NCI-H82 treated with DMSO at 0.1 percent for 48 hours (cell line): ENCODE data around the gene RPL26.
"Not testable (repeated sequence)": the region's sequence is repeated elsewhere in the genome, so short reads cannot be mapped to it uniquely, and the experiment has no call there.

ENCODE experiments used
- DNase-seq: peaks from one replicate; lab custom pipeline; 2025; ENCODE audit not compliant: unreplicated experiment; lab: John Stamatoyannopoulos, UW

RPL26 gene

GRCh38 chr17:8368193-8368592 is 14.8 kb downstream of the RPL26 start:
- DNase-seq: no peak

DNA sequence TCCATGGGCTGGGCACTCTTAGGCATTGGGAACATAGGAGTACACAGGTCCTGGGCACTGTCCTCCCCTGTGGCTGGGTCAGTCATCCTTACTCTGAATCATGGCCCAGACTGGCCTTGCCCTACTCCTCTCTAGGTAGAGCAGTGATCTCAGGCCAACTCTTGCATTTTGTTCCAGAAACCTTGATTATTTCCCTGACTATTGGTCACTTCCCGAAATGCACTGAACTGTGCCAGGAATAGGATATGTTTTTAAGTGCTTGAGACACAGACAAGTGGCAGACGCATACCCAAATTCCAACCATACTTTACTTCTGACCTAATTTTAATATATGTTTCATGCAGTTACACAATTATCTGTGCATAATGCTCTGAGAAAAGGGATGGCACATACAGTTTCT is 16.8 kb downstream of the RPL26 start:
- no peak for DNase-seq

DNA sequence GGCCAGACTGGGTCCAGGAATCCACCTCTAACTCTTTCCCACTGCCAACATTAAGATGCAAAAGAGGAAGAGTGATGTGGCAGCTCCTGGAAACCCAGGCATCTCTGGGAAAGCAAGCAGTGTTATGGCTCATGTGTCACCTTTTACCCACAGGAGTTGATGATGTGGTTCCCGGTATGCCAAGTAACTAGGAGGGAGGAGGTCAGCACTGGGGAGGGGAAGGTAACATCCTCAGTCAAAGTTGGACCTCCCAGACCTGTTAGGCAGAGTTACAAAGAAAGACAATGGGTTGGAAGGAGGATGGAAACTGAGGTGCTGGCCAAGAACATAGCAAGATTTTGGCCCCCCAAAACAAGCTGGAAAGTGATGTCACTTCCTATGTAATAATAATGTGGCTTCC is 17.9 kb downstream of the RPL26 start:
- DNase-seq: no peak

DNA sequence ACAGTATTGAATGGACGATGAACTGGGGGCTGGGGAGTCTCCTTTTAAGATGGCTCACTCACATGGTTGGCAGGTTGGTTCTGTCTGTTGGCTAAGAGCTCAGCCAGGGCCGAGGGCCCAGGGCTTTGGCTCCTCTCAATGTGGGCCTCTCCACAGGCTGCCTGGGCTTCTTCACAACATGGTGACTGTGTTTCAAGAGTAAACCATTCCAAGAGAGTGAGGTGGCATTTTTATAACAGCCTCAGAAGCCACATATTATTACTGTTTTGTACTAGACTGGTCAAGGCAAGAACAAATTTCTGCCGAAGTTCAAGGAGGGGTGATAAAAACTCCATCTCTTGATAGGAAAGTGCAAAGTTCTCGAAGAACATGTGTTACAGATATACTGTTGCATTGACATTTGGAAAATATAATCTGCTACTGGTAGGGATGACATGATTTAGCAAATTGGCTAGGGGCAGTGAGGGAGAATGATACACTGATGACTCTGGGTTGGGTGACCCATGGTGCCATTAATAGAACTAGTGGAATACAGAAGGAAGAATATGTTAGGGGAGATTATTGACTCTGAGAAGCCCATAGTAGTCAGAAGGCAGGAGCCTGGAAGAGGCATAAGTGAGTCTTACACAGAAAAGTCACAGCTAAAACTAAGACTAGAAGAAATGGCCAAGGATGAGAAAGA is 20.2 kb downstream of the RPL26 start:
- DNase-seq: no peak

DNA sequence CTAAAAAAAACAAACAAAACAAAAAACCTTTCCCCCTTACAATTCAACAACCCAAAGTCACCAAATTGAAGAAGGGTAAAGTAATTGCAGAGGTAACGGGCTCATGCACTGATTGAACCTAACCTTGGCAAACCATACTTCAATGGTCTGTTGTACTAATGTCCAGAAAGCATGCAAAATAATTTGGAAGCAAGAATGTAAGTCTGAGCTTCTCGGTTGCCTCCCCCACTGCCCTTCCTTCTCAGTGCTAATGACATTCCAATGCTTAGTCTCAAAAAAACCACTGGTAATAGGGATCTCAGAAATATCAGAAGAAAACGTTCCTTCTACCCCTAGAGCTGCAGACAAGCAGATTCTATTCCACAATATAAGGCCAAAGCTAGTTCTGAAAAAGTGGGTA is 22.2 kb downstream of the RPL26 start:
- DNase-seq: no peak

DNA sequence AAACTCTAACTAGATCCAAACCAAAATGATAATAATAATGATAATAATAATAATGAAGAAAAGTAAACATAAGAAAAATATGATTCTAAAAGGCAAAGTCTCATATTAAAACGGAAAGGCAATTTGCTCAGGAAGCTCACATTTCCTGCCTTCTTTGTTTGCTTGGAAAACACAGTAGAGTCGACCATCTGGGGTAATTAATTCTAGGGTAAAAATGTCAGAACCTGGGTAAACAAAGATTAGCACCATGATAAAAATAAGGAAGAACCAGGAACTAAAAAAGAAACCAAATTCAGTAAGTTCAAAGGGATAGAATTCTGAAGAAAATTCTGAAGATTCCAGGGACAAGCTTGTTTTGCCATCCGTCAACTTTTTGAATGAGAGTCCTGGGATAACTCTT is 22.7 kb downstream of the RPL26 start:
- no peak for DNase-seq

GRCh38 chr17:8359769-8360168 is 23.2 kb downstream of the RPL26 start:
- DNase-seq: peak; percentile 31

DNA sequence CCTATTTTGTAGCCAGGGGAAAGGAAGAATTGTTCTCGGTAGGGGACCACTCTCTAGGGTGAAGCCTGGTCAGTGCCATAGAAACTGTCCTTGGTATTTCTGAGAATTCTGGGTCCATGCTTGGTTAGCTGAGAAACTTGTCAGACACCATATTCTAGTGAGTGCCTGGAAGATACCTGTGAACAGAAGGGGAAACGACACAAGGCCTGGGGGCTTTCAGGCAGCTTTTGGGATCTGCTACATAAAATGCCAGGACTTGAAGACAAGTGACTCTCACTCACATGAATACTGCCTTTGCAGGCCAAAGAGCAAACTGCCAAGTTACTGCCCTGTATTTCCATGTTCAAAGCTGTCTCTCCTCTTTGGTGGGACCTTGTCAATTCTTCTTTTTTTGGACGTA is 25.1 kb downstream of the RPL26 start:
- no peak for DNase-seq

- DNase-seq: no peak
Observed at GRCh38 chr17:8354236-8354635, 28.8 kb downstream of the RPL26 start.

DNA sequence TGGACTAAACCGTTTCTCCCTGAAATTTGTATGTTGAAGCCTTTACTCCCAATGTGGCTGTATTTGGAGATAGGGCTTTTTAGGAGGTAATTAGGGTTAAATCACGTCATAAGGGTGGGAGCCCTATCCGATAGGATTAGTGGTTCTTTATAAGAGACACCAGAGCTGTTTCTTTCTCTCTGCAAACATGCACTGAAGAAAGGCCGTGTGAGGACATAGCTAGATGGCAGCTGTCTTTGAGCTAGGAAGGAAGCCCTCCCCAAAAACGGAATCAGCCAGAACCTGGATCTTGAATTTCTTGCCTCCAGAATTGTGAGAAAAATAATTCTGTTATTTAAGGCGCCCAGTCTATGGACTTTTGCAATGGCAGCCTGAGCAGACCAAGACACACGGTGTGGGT is 29.3 kb downstream of the RPL26 start:
- no peak for DNase-seq

DNA sequence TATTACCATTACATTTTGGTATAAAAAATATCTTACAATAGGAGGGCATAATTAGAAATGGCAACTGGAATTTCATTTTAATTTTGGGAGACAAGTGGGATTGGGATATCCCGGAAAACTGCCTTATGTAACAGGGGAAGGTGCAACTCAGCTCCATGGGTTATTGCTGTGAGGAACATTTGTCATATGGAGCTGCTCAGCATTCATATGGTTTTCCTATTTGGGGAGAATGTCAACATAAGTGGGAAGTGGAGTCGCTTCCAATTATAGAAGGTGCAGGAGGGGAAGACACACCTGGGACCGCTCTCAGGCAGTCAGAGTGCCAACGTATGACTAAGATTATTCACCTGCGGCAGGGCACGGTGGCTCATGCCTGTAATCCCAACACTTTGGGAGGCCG is 32.7 kb downstream of the RPL26 start:
- no peak for DNase-seq

- DNase-seq: not testable (repeated sequence)
Observed at GRCh38 chr17:8347001-8347400, 36.0 kb downstream of the RPL26 start.

- DNase-seq: no peak
Observed at GRCh38 chr17:8345951-8346665, 36.9 kb downstream of the RPL26 start.

DNA sequence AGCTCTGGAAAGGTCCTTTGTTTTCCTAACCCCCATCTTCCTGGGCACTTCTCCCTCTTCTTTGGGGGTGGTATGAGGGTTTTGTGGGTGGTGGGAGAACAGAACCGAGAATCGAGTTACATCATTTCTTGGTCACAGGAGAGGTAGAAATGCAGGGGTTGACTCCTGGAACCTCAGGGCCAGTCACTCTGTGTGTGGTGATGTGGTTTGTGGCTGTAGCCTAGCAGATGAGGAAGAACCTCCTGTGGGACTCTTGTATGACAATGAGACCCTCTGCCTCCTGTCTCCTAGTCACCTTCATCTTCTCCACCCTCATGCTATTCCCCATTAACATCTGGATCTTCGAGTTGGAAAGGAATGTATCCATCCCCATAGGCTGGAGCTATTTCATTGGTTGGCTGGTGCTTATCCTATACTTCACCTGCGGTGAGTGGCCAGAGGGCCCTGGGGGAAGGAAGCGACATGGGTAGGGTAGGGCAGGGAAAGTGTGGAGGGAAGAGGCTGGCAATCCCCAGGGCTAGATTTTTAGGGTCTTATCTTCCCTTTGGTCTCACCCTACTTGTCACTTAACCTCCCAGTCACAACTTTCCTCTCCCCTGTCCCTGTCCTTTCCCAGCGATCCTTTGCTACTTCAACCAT is 37.8 kb downstream of the RPL26 start:
- DNase-seq: no peak

GRCh38 chr17:8341456-8341855 is 41.5 kb downstream of the RPL26 start:
- no peak for DNase-seq

DNA sequence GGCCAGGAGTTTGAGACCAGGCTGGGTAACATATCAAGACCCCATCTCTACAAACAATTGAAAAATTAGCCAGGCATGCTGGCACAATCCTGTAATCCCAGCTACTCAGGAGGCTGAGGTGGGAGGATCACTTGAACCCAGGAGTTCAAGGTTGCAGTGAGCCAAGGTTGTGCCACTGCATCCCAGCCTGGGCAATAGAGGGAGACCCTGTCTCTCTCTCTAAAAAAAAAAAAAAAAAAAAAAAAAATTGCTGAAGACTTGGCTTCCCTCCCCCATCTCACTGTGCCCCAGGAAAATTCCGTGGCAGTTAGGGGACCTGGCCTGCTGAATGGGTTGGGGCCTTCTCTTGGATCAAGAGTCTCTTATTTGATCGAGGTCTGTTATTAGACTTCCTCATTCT is 43.5 kb downstream of the RPL26 start, which contains the start of gene ODF4:
Gene ODF4 (plus strand): TSS at position 301 of the 400 bp plus-strand sequence. CDS start 212 bp downstream, outside the sequence.
- no peak for DNase-seq

DNA sequence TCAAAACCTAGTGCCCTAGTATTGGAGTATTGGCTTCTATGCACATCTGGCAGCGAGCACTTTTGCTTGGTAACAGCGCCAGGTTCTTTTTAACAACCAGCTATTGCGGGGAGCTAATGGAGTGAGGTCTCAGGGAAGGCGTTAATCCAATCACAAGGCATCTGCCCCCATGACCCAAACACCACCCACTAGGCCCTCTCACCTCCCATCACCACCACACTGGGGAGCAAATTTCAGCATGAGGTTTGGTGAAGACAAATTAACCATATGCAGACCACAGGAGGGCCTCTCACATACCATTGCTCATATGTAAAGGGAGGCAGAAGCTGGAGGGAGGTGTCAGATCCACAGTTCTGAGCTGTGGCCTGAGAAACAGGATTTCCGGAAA is 44.2 kb downstream of the RPL26 start:
- DNase-seq: no peak

- DNase-seq: peak; percentile 54
Observed at GRCh38 chr17:8337802-8338752, 44.9 kb downstream of the RPL26 start.

DNA sequence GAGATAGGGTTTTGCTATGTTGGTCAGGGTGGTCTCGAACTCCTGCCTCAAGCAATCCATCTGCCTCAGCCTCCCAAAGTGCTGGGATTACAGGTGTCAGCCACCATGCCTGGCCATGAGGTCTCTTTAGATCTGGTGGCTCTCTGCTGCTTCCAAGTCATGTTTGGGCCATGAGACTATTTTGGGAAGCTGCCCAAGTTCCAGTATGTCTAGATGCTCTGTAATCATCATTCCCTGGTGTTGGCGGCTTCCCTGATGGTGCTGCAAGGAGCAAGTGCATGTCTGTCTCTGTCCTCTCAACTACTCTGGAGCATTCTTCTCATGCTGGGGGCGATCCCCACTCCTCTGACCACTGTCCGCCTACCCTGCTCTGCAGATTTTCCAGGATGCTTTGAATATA is 49.7 kb downstream of the RPL26 start:
- DNase-seq: no peak

DNA sequence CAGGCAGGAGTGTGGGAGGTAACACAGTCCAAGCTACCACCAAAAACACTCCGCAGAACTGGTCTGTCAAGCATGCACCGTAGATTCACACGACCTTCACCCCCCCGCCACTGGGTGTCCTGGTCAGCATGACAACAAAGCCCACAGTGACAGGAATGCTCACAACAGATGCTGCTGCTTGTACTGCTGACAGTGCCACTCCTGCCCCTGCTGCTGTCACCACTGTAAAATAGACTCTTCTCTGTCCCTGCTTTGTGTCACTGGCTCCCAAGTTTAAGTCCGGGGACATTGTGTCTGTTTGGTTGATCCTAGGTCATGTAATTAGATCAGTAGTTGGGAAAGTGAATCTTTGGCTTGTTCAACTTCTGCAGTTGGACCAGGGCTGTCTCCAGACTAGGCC is 50.3 kb downstream of the RPL26 start:
- no peak for DNase-seq

DNA sequence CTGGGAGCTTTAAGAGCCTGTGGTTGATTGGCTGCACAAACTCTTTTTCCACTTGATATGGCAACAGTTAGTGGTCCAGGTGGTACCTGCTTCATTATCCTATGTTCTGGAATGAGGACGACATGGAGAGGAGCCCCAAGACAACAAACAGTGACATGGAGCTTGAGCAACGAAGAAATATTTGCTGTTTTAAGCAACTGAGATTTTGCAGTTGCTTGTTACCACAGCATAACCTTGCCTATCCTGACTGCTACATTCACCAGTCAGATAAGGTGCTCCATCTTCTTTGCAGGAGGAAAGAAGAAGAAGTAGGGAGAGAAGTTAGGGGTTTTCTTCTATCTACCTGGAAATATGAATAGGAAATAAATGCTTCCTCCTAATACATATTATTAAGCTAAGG is 50.9 kb downstream of the RPL26 start:
- DNase-seq: no peak
